RWPE2 (cell line): ENCODE measurements around the gene GRIP2.

Experiments used
- ATAC-seq: fragments of 200-7000 bp; cut with Tn5 transposase; 3 replicates; pipeline ENCODE4 v1.9.1; 2021; ENCODE audit warnings: low read depth
- DNase-seq: peaks from one replicate; pipeline ENCODE4 v3.0.0-alpha.2; 2020; ENCODE audit warnings: low spot score
- H3K27ac ChIP-seq: fragments of 450-650 bp; 2 replicates; pipeline ENCODE4 v1.5.1; 2017; ENCODE audit warnings: mild to moderate bottlenecking; ENCODE audit not compliant: poor library complexity, severe bottlenecking
- H3K27me3 ChIP-seq: fragments of 250-450 bp; sonication (Bioruptor Pico); 2 replicates; pipeline ENCODE4 v1.5.1; 2021; ENCODE audit warnings: mild to moderate bottlenecking, moderate library complexity; ENCODE audit not compliant: insufficient read depth, poor library complexity, severe bottlenecking
- H3K36me3 ChIP-seq: fragments of 250-450 bp; sonication (Bioruptor Pico); 2 replicates; pipeline ENCODE4 v1.5.1; 2020; ENCODE audit warnings: low read depth, mild to moderate bottlenecking, moderate library complexity
- H3K4me1 ChIP-seq: fragments of 250-450 bp; sonication (Bioruptor Pico); 2 replicates; pipeline ENCODE4 v1.5.1; 2021; ENCODE audit warnings: mild to moderate bottlenecking, moderate library complexity; ENCODE audit not compliant: insufficient read depth, poor library complexity, severe bottlenecking
- H3K4me3 ChIP-seq: fragments of 250-450 bp; sonication (Bioruptor Pico); 2 replicates; pipeline ENCODE4 v1.5.1; 2021; ENCODE audit warnings: mild to moderate bottlenecking, moderate library complexity; ENCODE audit not compliant: severe bottlenecking
- H3K9me3 ChIP-seq: fragments of 250-450 bp; sonication (Bioruptor Pico); 2 replicates; pipeline ENCODE4 v1.5.1; 2021; ENCODE audit warnings: mild to moderate bottlenecking, moderate library complexity; ENCODE audit not compliant: severe bottlenecking
- TF ChIP-seq, protein P1 (sequence below): fragments of 450-650 bp; IDR thresholded peaks from one replicate; pipeline ENCODE4 v1.5.1; 2017; ENCODE audit warnings: mild to moderate bottlenecking, moderate library complexity; ENCODE audit not compliant: poor library complexity, severe bottlenecking

GRIP2 gene

DNA sequence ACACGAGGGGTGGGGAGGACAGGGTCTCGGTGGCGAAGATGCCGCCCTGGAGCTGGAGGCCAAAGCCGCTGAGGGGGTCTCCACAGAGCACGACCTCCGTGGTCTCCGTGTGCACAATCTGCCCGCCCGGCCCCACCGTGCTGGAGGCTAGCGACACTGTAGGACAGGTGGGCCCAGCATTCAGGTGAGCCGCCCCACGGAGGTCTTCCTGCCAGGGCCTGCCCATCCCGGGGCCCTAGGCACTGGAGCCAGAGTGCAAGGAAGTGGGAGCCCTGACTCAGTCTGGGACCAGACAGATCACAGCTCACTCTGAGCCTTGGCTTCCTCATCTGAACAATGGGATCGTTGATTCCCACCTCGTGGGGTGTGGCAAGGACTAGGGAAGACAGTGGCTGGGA is 25.8 kb downstream of the GRIP2 start:
- DNase-seq (peak; percentile 42), ATAC-seq (no peak)
- Histone ChIP-seq H3K4me1 (no peaks in the 10 kb centered on the region), H3K9me3 (no peaks in the 10 kb centered on the region), H3K36me3 (no peaks in the 10 kb centered on the region), H3K27ac (no peak overlapping the region), H3K4me3 (no peak overlapping the region), H3K27me3 (no peaks in the 10 kb centered on the region)
- TF ChIP-seq, protein P1, sequence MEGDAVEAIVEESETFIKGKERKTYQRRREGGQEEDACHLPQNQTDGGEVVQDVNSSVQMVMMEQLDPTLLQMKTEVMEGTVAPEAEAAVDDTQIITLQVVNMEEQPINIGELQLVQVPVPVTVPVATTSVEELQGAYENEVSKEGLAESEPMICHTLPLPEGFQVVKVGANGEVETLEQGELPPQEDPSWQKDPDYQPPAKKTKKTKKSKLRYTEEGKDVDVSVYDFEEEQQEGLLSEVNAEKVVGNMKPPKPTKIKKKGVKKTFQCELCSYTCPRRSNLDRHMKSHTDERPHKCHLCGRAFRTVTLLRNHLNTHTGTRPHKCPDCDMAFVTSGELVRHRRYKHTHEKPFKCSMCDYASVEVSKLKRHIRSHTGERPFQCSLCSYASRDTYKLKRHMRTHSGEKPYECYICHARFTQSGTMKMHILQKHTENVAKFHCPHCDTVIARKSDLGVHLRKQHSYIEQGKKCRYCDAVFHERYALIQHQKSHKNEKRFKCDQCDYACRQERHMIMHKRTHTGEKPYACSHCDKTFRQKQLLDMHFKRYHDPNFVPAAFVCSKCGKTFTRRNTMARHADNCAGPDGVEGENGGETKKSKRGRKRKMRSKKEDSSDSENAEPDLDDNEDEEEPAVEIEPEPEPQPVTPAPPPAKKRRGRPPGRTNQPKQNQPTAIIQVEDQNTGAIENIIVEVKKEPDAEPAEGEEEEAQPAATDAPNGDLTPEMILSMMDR = no peak

DNA sequence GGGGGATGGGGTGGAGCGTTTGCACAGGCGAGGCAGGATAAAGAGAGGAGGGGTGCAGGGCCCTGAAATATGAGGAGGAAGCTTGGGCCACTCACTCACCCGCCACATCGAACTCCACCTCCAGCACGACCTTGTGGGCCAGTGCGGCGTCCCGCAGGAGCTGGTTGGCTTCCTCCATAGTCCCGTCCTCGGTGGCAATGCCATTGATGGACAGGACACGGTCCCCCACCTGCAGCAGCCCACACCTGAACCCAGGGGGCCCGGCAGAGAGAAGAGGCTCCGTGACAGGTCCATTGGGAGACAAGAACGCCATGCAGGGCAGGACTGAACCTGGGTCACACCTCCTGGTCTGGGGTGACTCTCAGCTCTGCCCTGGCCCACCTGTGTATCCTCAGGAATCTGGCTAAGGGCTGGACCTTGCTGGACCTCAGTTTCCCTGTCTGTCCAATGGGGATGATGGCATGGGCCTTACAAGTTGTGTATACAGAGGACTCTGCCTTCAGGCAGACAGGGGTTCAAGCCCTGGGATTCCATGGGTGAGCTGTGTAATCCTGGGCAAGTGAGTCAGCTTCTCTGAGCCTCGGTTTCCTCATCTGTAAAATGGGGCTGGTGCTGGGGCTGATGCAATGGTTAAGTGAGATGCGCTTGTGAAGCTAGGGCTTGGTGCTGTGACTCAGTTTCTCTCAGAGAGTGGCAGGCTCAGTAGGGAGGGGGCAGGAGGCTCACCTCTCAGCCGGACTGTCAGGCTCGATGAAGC is 26.4 kb downstream of the GRIP2 start:
- H3K4me1 ChIP-seq = no peaks in the 10 kb centered on the region
- no peaks in the 10 kb centered on the region for H3K27me3 ChIP-seq
- ATAC-seq = no peak
- no peaks in the 10 kb centered on the region for H3K9me3 ChIP-seq
- TF ChIP-seq, protein P1 = no peak
- peak; percentile 32 for DNase-seq
- H3K4me3 ChIP-seq = no peak overlapping the region
- no peaks in the 10 kb centered on the region for H3K36me3 ChIP-seq
- no peak overlapping the region for H3K27ac ChIP-seq

DNA sequence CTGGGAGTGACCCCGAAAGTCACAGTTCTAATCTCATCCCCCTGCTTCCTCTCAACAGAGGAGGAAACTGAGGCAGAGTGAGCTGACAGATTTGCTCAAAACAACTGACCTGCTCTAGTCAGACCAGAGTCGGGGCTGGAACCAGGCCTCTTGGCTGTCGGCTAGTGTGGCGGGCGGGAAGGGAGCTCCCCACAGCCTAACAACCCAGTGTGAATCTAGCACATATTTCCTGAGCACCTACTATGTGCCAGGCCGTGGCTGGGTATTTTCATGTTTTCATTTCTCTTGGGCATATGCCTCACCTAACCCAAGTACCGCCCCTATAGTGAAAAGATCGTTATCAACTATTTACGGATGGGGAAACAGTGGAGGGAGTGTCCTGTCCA is 27.2 kb downstream of the GRIP2 start:
- no peaks in the 10 kb centered on the region for H3K4me1 ChIP-seq
- TF ChIP-seq, protein P1 = no peak
- H3K9me3 ChIP-seq = no peaks in the 10 kb centered on the region
- H3K36me3 ChIP-seq = no peaks in the 10 kb centered on the region
- H3K27me3 ChIP-seq = no peaks in the 10 kb centered on the region
- ATAC-seq = no peak
- no peak overlapping the region for H3K27ac ChIP-seq
- H3K4me3 ChIP-seq = no peak overlapping the region
- DNase-seq = peak; percentile 19

DNA sequence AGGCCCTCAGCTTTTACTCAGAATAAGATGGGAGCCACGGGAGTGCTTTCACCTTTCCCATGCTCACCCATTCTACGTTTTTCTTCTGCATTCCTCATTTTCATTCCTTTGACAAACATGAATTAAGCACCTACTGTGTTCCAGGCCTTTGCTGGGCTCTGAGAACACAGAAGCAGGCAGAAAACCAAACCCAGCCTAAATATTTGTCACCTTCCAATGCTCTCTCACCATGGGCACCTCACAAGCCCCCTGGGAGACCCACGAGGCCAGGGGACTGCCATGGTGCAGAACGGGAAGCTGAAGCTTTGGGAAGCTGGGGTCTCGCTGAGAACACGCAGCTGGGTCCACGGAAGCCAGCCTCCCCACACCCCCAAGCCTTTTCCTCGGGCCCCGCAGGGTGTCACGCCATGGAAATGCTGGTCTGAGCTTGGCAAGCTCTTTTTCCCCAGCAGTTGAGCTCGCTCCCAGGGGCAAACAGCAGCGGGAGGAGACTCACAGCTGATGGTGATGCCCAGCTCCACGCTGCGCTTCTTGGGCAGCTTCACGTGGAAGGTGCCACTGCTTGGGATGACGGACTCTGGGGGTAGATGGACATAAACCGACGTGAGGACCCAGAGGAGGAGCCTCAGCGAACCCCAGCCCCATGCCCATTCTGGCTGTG is 27.7 kb downstream of the GRIP2 start:
- no peak for ATAC-seq
- H3K27me3 ChIP-seq = no peaks in the 10 kb centered on the region
- H3K4me1 ChIP-seq = no peaks in the 10 kb centered on the region
- DNase-seq = peak; percentile 34
- no peak overlapping the region for H3K27ac ChIP-seq
- TF ChIP-seq, protein P1 = no peak
- no peaks in the 10 kb centered on the region for H3K9me3 ChIP-seq
- H3K4me3 ChIP-seq = no peak overlapping the region
- H3K36me3 ChIP-seq = no peaks in the 10 kb centered on the region
